Measurements from ENCODE around the gene SLC17A7.

SLC17A7 gene

DNA sequence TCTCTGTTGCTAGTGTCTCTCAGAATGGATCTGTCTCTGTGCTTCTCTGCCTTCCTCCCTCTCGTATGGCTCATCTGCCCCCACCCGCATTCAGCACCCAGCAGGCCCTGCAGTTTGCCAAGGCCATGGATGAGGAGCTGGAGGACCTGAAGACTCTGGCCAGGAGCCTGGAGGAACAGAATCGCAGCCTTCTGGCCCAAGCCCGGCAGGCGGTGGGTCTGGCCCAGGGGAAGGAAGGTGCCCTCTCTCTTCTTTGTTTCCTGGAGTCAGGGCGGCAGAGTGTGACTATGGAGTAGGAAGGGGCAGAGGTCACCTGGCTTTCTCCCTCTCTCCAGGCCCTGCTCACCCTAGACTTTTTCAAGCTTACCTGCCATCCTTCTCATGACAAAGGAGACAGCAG, 42.4 kb downstream of the SLC17A7 start:
- TF ChIP-seq, protein P1, sequence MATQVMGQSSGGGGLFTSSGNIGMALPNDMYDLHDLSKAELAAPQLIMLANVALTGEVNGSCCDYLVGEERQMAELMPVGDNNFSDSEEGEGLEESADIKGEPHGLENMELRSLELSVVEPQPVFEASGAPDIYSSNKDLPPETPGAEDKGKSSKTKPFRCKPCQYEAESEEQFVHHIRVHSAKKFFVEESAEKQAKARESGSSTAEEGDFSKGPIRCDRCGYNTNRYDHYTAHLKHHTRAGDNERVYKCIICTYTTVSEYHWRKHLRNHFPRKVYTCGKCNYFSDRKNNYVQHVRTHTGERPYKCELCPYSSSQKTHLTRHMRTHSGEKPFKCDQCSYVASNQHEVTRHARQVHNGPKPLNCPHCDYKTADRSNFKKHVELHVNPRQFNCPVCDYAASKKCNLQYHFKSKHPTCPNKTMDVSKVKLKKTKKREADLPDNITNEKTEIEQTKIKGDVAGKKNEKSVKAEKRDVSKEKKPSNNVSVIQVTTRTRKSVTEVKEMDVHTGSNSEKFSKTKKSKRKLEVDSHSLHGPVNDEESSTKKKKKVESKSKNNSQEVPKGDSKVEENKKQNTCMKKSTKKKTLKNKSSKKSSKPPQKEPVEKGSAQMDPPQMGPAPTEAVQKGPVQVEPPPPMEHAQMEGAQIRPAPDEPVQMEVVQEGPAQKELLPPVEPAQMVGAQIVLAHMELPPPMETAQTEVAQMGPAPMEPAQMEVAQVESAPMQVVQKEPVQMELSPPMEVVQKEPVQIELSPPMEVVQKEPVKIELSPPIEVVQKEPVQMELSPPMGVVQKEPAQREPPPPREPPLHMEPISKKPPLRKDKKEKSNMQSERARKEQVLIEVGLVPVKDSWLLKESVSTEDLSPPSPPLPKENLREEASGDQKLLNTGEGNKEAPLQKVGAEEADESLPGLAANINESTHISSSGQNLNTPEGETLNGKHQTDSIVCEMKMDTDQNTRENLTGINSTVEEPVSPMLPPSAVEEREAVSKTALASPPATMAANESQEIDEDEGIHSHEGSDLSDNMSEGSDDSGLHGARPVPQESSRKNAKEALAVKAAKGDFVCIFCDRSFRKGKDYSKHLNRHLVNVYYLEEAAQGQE (IDR thresholded peaks at IDR 0.05; ENCODE audit: insufficient read depth in 1 of 2, low read depth in 2 of 2, low read length in 2 of 2) = no peak
- TF ChIP-seq FOXP2 (optimal IDR thresholded peaks at IDR 0.05; ENCODE audit: borderline replicate concordance, extremely low read depth, extremely low read length, insufficient read depth) = no peak
- TF ChIP-seq POLR2AphosphoS5 (IDR thresholded peaks at IDR 0.05; ENCODE audit: low read depth, low read length) = no peak
- TF ChIP-seq SIN3A (IDR thresholded peaks at IDR 0.05; ENCODE audit: borderline replicate concordance, insufficient read depth, low read length) = no peak
- no peak for TF ChIP-seq TAF1 (IDR thresholded peaks at IDR 0.05; ENCODE audit: borderline replicate concordance, insufficient read depth, low read length)

DNA sequence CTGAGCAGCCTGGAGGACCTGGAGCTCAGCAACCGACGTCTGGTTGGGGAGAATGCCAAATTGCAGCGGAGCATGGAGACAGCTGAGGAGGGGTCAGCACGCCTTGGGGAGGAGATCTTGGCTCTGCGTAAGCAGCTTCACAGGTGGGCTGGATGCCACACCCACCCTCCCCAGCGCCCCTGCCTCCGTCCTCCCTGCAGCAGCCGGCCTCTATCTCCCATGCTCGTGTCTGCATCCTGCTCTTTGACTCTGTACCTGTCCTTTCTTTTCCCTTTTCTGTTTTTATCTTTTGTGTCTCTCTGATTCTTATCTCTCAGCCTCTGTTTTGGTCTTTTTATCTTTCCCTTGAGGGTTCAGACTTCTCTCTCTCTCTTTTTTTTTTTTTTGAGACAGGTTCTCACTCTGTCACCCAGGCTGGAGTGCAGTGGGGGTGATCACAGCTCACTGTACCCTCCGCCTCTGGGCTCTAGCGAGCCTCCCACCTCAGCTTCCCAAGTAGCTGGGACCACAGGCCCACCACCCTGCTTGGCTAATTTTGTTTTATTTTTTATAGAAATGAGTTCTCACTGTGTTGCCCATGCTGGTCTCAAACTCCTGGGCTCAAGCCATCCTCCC, 43.2 kb downstream of the SLC17A7 start:
- TF ChIP-seq POLR2AphosphoS5 (IDR thresholded peaks at IDR 0.05; ENCODE audit: low read depth, low read length) (no peak), TAF1 (IDR thresholded peaks at IDR 0.05; ENCODE audit: borderline replicate concordance, insufficient read depth, low read length) (no peak), FOXP2 (optimal IDR thresholded peaks at IDR 0.05; ENCODE audit: borderline replicate concordance, extremely low read depth, extremely low read length, insufficient read depth) (no peak), SIN3A (IDR thresholded peaks at IDR 0.05; ENCODE audit: borderline replicate concordance, insufficient read depth, low read length) (no peak)
- TF ChIP-seq, protein P1 (IDR thresholded peaks at IDR 0.05; ENCODE audit: insufficient read depth in 1 of 2, low read depth in 2 of 2, low read length in 2 of 2) = no peak

DNA sequence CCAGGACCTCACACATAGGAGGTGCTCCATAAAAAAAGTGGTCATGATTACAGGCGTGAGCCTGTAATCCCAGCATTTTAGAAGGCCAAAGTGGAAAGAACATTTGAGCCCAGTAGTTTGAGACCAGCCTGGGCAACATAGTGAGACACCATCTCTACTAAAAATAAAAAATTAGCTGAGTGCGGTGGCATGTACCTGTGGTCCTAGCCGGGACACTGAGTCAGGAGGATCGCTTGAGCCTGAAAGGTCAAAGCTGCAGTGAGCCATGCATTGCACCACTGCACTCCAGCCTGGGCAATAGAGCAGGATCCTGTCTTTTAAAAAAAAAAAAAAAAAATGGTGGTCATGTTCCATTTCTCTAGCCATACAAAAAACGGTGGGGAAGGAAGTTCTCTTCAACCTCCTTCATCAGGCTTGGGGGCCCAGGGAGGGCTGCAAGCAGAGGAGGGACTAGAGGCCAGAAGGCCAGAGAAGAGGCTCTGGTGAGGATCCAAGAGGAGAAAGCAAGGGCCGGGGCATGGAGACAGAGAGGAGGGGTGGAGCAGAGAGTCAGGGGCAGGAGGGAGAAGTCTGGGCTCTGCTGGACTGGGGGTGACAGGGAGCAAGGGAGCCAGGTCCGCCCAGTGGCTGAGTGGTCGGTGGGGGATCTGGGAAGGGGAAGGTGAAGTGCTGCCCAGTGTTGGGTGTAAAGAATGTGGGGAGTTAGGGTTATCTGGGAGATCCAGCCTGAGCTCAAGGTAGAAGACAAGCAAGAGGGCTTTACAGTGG, 44.4 kb downstream of the SLC17A7 start:
- no peak for TF ChIP-seq SIN3A (IDR thresholded peaks at IDR 0.05; ENCODE audit: borderline replicate concordance, insufficient read depth, low read length)
- TF ChIP-seq TAF1 (IDR thresholded peaks at IDR 0.05; ENCODE audit: borderline replicate concordance, insufficient read depth, low read length) = no peak
- TF ChIP-seq, protein P1 (IDR thresholded peaks at IDR 0.05; ENCODE audit: insufficient read depth in 1 of 2, low read depth in 2 of 2, low read length in 2 of 2) = no peak
- TF ChIP-seq POLR2AphosphoS5 (IDR thresholded peaks at IDR 0.05; ENCODE audit: low read depth, low read length) = no peak
- no peak for TF ChIP-seq FOXP2 (optimal IDR thresholded peaks at IDR 0.05; ENCODE audit: borderline replicate concordance, extremely low read depth, extremely low read length, insufficient read depth)

DNA sequence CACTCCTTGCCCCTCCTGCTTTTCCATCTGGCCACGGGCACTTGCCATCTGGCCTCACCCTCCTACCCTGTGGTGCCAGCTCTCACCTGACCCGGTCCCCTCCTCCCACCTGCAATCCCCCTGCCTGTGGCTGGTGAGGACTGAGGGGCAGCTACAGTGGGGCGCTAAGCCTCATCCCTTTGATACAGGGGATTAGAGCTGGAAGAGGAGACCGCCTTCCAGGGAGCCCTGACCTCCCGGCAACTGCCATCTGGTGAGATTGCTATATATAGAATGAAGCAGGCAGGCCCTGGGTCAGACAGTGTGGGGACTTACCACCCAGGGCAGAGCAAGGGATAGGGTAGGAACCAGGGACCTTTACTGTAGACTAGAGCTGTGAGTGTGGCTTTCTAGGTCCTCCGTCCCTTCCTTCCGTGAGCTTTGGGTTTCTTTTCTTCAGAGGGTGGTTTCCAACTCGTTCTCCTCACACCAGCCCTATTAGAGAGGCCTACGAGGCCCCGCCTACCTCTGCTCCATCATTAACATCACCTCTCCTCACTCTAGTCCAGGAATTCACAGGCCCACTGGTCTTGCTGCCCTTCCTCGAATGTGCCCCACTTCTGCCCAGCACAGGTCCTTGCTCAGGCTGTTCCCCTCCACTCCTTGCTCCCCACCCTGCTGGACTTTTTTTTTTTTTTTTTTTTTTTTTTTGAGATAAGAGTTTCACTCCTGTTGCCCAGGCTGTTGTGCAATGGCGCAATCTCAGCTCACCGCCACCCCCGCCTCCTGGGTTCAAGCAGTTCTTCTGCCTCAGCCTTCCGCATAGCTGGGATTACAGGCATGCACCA, 45.5 kb downstream of the SLC17A7 start:
- TF ChIP-seq FOXP2 (optimal IDR thresholded peaks at IDR 0.05; ENCODE audit: borderline replicate concordance, extremely low read depth, extremely low read length, insufficient read depth) = no peak
- no peak for TF ChIP-seq TAF1 (IDR thresholded peaks at IDR 0.05; ENCODE audit: borderline replicate concordance, insufficient read depth, low read length)
- TF ChIP-seq SIN3A (IDR thresholded peaks at IDR 0.05; ENCODE audit: borderline replicate concordance, insufficient read depth, low read length) = no peak
- no peak for TF ChIP-seq POLR2AphosphoS5 (IDR thresholded peaks at IDR 0.05; ENCODE audit: low read depth, low read length)
- TF ChIP-seq, protein P1 (IDR thresholded peaks at IDR 0.05; ENCODE audit: insufficient read depth in 1 of 2, low read depth in 2 of 2, low read length in 2 of 2) = no peak

Measured in PFSK-1 (cell line).